ENCODE measurements around the gene IL32. TPM values are rescaled to one million over a fixed set of nuclear protein-coding genes. Genes with fewer than 3 reads are reported as not detected.

The IL32 gene
- total and polyA plus RNA-seq, 9 of the 15 experiments (the other 6 are each of a cell fraction or from before 2014, with no cell fraction given) = 0.21 to 2.2 (median 0.37) TPM; not detected in 3

- peak; percentile 46; the same call in 1 of the 2 replicates for TF ChIP-seq DMBX1 (CRISPR knock-in tag; IDR thresholded peaks at IDR 0.05; ENCODE audit: borderline replicate concordance)
- peak; percentile 59; the same call in 1 of the 2 replicates for TF ChIP-seq XRCC5 (IDR thresholded peaks at IDR 0.05; ENCODE audit: low read depth, low read length)
- TF ChIP-seq ZZZ3 (IDR thresholded peaks at IDR 0.05) = no peak
- no peak for TF ChIP-seq ZNF175 (CRISPR knock-in tag; IDR thresholded peaks at IDR 0.05; ENCODE audit: low read depth)
- TF ChIP-seq ZNF263 (CRISPR knock-in tag; IDR thresholded peaks at IDR 0.05; ENCODE audit: borderline replicate concordance) = 0 out of 2 replicates have a peak, but pooled peaks have one; percentile 7
- TF ChIP-seq ZSCAN29 (IDR thresholded peaks at IDR 0.05) = no peak
- TF ChIP-seq, protein P1, sequence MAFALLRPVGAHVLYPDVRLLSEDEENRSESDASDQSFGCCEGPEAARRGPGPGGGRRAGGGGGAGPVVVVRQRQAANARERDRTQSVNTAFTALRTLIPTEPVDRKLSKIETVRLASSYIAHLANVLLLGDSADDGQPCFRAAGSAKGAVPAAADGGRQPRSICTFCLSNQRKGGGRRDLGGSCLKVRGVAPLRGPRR (CRISPR knock-in tag; IDR thresholded peaks at IDR 0.05) = no peak
- TF ChIP-seq POLR2H (tag; IDR thresholded peaks at IDR 0.05; ENCODE audit: low read depth) = peak; percentile 74
- TF ChIP-seq CBX1 (IDR thresholded peaks at IDR 0.05; ENCODE audit: low read depth) = peak; percentile 68; the same call in 1 of the 2 replicates
- TF ChIP-seq POLR2G (IDR thresholded peaks at IDR 0.05; ENCODE audit: low read depth, low read length) = peak; percentile 93
- no peak for TF ChIP-seq ZNF695 (CRISPR knock-in tag; IDR thresholded peaks at IDR 0.05)
- TF ChIP-seq, protein P2, sequence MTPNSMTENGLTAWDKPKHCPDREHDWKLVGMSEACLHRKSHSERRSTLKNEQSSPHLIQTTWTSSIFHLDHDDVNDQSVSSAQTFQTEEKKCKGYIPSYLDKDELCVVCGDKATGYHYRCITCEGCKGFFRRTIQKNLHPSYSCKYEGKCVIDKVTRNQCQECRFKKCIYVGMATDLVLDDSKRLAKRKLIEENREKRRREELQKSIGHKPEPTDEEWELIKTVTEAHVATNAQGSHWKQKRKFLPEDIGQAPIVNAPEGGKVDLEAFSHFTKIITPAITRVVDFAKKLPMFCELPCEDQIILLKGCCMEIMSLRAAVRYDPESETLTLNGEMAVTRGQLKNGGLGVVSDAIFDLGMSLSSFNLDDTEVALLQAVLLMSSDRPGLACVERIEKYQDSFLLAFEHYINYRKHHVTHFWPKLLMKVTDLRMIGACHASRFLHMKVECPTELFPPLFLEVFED (CRISPR knock-in tag; conservative IDR thresholded peaks at IDR 0.05) = 0 out of 2 replicates have a peak, but pooled peaks have one; percentile 62
- TF ChIP-seq, protein P3, sequence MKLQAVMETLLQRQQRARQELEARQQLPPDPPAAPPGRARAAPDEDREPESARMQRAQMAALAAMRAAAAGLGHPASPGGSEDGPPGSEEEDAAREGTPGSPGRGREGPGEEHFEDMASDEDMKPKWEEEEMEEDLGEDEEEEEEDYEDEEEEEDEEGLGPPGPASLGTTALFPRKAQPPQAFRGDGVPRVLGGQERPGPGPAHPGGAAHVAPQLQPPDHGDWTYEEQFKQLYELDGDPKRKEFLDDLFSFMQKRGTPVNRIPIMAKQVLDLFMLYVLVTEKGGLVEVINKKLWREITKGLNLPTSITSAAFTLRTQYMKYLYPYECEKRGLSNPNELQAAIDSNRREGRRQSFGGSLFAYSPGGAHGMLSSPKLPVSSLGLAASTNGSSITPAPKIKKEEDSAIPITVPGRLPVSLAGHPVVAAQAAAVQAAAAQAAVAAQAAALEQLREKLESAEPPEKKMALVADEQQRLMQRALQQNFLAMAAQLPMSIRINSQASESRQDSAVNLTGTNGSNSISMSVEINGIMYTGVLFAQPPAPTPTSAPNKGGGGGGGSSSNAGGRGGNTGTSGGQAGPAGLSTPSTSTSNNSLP (IDR thresholded peaks at IDR 0.05; ENCODE audit: borderline replicate concordance, low read depth, low read length) = no peak
- TF ChIP-seq KDM5B (IDR thresholded peaks at IDR 0.05; ENCODE audit: insufficient replicate concordance, low read depth, low read length) = peak; percentile 70
- TF ChIP-seq ZNF140 (CRISPR knock-in tag; IDR thresholded peaks at IDR 0.05) = no peak
- TF ChIP-seq, protein P4, sequence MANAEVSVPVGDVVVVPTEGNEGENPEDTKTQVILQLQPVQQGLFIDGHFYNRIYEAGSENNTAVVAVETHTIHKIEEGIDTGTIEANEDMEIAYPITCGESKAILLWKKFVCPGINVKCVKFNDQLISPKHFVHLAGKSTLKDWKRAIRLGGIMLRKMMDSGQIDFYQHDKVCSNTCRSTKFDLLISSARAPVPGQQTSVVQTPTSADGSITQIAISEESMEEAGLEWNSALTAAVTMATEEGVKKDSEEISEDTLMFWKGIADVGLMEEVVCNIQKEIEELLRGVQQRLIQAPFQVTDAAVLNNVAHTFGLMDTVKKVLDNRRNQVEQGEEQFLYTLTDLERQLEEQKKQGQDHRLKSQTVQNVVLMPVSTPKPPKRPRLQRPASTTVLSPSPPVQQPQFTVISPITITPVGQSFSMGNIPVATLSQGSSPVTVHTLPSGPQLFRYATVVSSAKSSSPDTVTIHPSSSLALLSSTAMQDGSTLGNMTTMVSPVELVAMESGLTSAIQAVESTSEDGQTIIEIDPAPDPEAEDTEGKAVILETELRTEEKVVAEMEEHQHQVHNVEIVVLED (CRISPR knock-in tag; IDR thresholded peaks at IDR 0.05) = 0 out of 2 replicates have a peak, but pooled peaks have one; percentile 30
- no peak for TF ChIP-seq DLX4 (CRISPR knock-in tag; IDR thresholded peaks at IDR 0.05)
- TF ChIP-seq ETV1 (tag; conservative IDR thresholded peaks at IDR 0.05; ENCODE audit: low read depth) = peak; percentile 62; the same call in 1 of the 2 replicates
- TF ChIP-seq NCOA1 (IDR thresholded peaks at IDR 0.05; ENCODE audit: low read depth) = peak; percentile 93
- TF ChIP-seq GATAD2A (IDR thresholded peaks at IDR 0.05) = peak; percentile 97
Observed at GRCh38 chr16:3106205-3106928, 40.9 kb downstream of the IL32 start (continued).
